CD4-positive, alpha-beta T cell (primary cell): ENCODE data around the gene GCM1. TPM values are rescaled to one million over a fixed set of nuclear protein-coding genes. Genes with fewer than 3 reads are reported as not detected.

Experiments used
- ATAC-seq: fragments of 200-7000 bp; cut with Tn5 transposase; one replicate; pipeline ENCODE4 v1.10.0; 2022; ENCODE audit warnings: mild to moderate bottlenecking; ENCODE audit not compliant: poor library complexity
- CTCF ChIA-PET: fragments of 350-600 bp; sonication (Branson Sonifier 250); formaldehyde crosslinking; loops from one replicate; lab custom pipeline; 2021; ENCODE audit warnings: antibody characterized with exemption, inconsistent platforms; lab: Charles Lee
- POLR2A ChIA-PET: fragments of 350-600 bp; sonication (Branson Sonifier 250); formaldehyde crosslinking; loops from one replicate; lab custom pipeline; 2021; ENCODE audit warnings: antibody characterized with exemption, inconsistent platforms; lab: Charles Lee
- DNase-seq, 14 experiments: peaks; one replicate each; pipeline ENCODE4 v3.0.0-alpha.2; 2013 to 2020; ENCODE audit warnings: mixed read lengths in 2 of 14
- H3K27ac ChIP-seq, 2 donors: one replicate each; pipeline versions ENCODE4 v1.5.1 to v1.7.0; 2013; ENCODE audit warnings: low read length in 2 of 2, low read depth in 1 of 2, mild to moderate bottlenecking in 1 of 2
- H3K27me3 ChIP-seq, 2 experiments: 1 replicate in 1 of 2; 2 replicates in 1 of 2; pipeline versions ENCODE4 v1.6.1 to v1.7.0; 2013; ENCODE audit warnings: low read length in 2 of 2, control low read depth in 1 of 2, mild to moderate bottlenecking in 1 of 2, moderate library complexity in 1 of 2; ENCODE audit not compliant: insufficient read depth in 2 of 2, control insufficient read depth in 1 of 2
- H3K36me3 ChIP-seq: one replicate; pipeline ENCODE4 v1.6.1; 2013; ENCODE audit warnings: low read length, control low read depth; ENCODE audit not compliant: insufficient read depth
- H3K4me1 ChIP-seq: one replicate; pipeline ENCODE4 v1.6.1; 2013; ENCODE audit warnings: low read length, control low read depth; ENCODE audit not compliant: insufficient read depth
- H3K4me3 ChIP-seq: one replicate; pipeline ENCODE4 v1.5.1; 2013; ENCODE audit warnings: mild to moderate bottlenecking, low read length, moderate library complexity
- H3K9me3 ChIP-seq, 2 experiments: 1 replicate in 1 of 2; 2 replicates in 1 of 2; pipeline versions ENCODE4 v1.6.1 to v1.7.0; 2013; ENCODE audit warnings: low read length in 2 of 2, mild to moderate bottlenecking in 2 of 2, control low read depth in 1 of 2, moderate library complexity in 1 of 2; ENCODE audit not compliant: control insufficient read depth in 1 of 2, insufficient read depth in 1 of 2
- H3K27ac Mint-ChIP-seq: one replicate; pipeline ENCODE4 v1.8.0; 2020; ENCODE audit warnings: mixed read lengths
- H3K27me3 Mint-ChIP-seq: one replicate; pipeline ENCODE4 v1.8.0; 2021; ENCODE audit warnings: mixed read lengths
- H3K36me3 Mint-ChIP-seq: one replicate; pipeline ENCODE4 v1.8.0; 2021; ENCODE audit warnings: low read depth, mixed read lengths
- H3K4me1 Mint-ChIP-seq: one replicate; pipeline ENCODE4 v1.8.0; 2021; ENCODE audit warnings: low read depth, mixed read lengths
- H3K4me3 Mint-ChIP-seq: one replicate; pipeline ENCODE4 v1.8.0; 2020; ENCODE audit warnings: mild to moderate bottlenecking, mixed read lengths
- H3K9me3 Mint-ChIP-seq: one replicate; pipeline ENCODE4 v1.8.0; 2020; ENCODE audit warnings: mixed read lengths
- intact Hi-C, 2 experiments: fragments of 100-400 bp; cut with DNase I in 1 of 2; cut with micrococcal nuclease in 1 of 2; formaldehyde crosslinking; loops; one replicate each; pipeline versions ENCODE4 v1.15.1 to v1.9.0; 2023 to 2025; cut with DNase I, micrococcal nuclease
- total RNA-seq, 174 experiments: library from RNA in 2 of 174; stranded (reverse) in 2 of 174; gene quantifications; one replicate each; pipeline ENCODE4 v1.2.3 and lab custom pipeline; 2021 to 2026
- TF ChIP-seq, protein P1 (sequence below): fragments of 200-600 bp; IDR thresholded peaks from one replicate; pipeline ENCODE4 v1.8.0; 2022; ENCODE audit warnings: antibody characterized with exemption, mild to moderate bottlenecking

GCM1 gene
- total RNA-seq, 2 experiments from 2014 or later: 0.11 to 0.22 TPM

DNA sequence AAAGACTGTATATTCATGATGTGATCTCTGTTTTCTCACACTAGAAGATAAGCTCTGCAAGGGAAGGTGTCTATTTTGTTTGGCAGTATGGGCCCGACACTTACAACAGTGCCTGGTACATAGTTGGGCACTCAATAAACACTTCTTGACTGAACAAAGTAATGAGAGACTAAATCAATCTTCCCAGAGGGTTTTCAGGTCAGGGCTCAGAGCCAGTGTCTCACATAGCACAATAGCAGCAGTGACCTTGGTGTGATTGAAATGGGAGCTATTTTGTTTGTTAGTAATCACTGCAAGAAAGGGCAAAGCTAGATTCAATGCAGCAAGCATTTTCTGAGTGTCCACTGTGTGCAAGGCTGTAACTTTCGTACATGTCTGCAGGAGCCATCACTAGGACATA is 26.4 kb upstream of the GCM1 start:
- no peaks in the 10 kb centered on the region for H3K27me3 ChIP-seq
- no peaks in the 10 kb centered on the region for H3K9me3 Mint-ChIP-seq
- CTCF ChIA-PET: interaction anchor here (1.0 to 2.0 kb wide), 2 partner anchors 236 to 309 kb away, joined by 3 to 7 read pairs; no protein-coding TSS in a partner anchor
- POLR2A ChIA-PET: interaction anchor here (0.8 kb wide), 1 partner anchor 173 kb away, joined by 3 read pairs; no protein-coding TSS in a partner anchor
- no peak overlapping the region for H3K4me3 Mint-ChIP-seq
- H3K4me3 ChIP-seq: no peak overlapping the region
- intact Hi-C loops: loop anchor here in 1 of 2 experiments (10.0 kb wide), 1 partner anchor 480 kb away; no protein-coding TSS in a partner anchor
- H3K27ac ChIP-seq: no peak overlapping the region
- H3K36me3 Mint-ChIP-seq: no peaks in the 10 kb centered on the region
- ATAC-seq: no peak
- DNase-seq: no peak
- H3K9me3 ChIP-seq: no peaks in the 10 kb centered on the region
- peaks cover 3% of the 10 kb centered on the region for H3K4me1 ChIP-seq
- peaks cover 10% of the 10 kb centered on the region for H3K4me1 Mint-ChIP-seq
- H3K27ac Mint-ChIP-seq: no peak overlapping the region
- no peaks in the 10 kb centered on the region for H3K27me3 Mint-ChIP-seq
- TF ChIP-seq, protein P1, sequence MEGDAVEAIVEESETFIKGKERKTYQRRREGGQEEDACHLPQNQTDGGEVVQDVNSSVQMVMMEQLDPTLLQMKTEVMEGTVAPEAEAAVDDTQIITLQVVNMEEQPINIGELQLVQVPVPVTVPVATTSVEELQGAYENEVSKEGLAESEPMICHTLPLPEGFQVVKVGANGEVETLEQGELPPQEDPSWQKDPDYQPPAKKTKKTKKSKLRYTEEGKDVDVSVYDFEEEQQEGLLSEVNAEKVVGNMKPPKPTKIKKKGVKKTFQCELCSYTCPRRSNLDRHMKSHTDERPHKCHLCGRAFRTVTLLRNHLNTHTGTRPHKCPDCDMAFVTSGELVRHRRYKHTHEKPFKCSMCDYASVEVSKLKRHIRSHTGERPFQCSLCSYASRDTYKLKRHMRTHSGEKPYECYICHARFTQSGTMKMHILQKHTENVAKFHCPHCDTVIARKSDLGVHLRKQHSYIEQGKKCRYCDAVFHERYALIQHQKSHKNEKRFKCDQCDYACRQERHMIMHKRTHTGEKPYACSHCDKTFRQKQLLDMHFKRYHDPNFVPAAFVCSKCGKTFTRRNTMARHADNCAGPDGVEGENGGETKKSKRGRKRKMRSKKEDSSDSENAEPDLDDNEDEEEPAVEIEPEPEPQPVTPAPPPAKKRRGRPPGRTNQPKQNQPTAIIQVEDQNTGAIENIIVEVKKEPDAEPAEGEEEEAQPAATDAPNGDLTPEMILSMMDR: no peak
- H3K36me3 ChIP-seq: no peaks in the 10 kb centered on the region

DNA sequence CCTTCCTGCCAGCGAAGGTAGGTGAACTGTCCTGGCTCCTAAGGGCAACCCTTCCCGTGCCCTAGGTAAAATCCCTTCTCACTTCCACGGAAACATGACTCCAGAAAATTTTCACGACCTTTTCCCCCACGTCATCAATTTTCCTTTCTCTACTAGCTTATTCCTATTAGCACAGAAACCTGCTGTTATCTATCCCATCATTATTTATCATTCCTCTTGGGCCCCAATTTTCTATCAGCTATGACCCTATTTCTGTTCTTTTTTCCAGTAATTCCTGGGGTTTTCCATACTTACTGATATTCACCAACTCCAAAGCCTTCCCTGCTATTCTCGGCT is 23.8 kb upstream of the GCM1 start:
- intact Hi-C loops: loop anchor here (1.0 to 10.0 kb wide), 9 partner anchors 120 to 555 kb away; partner anchors contain the start of genes ELOVL5 (in 1 of the 2) and GCLC (in 1 of the 2)
- ChIA-PET CTCF (interaction anchor here (1.2 to 4.4 kb wide), 6 partner anchors 11 to 312 kb away, joined by 3 to 25 read pairs (median 4); no protein-coding TSS in a partner anchor), POLR2A (interaction anchor here (0.9 to 1.4 kb wide), 2 partner anchors 118 to 175 kb away, joined by 3 read pairs; no protein-coding TSS in a partner anchor)
- H3K4me1 ChIP-seq: no peaks in the 10 kb centered on the region
- no peak for DNase-seq
- no peak overlapping the region for H3K4me3 Mint-ChIP-seq
- ATAC-seq: no peak
- no peaks in the 10 kb centered on the region for H3K36me3 Mint-ChIP-seq
- no peaks in the 10 kb centered on the region for H3K27me3 ChIP-seq
- H3K27me3 Mint-ChIP-seq: no peaks in the 10 kb centered on the region
- H3K27ac Mint-ChIP-seq: no peak overlapping the region
- no peaks in the 10 kb centered on the region for H3K9me3 ChIP-seq
- H3K4me3 ChIP-seq: no peak overlapping the region
- H3K27ac ChIP-seq: no peak overlapping the region
- TF ChIP-seq, protein P1: no peak
- no peaks in the 10 kb centered on the region for H3K4me1 Mint-ChIP-seq
- H3K36me3 ChIP-seq: no peaks in the 10 kb centered on the region
- no peaks in the 10 kb centered on the region for H3K9me3 Mint-ChIP-seq

DNA sequence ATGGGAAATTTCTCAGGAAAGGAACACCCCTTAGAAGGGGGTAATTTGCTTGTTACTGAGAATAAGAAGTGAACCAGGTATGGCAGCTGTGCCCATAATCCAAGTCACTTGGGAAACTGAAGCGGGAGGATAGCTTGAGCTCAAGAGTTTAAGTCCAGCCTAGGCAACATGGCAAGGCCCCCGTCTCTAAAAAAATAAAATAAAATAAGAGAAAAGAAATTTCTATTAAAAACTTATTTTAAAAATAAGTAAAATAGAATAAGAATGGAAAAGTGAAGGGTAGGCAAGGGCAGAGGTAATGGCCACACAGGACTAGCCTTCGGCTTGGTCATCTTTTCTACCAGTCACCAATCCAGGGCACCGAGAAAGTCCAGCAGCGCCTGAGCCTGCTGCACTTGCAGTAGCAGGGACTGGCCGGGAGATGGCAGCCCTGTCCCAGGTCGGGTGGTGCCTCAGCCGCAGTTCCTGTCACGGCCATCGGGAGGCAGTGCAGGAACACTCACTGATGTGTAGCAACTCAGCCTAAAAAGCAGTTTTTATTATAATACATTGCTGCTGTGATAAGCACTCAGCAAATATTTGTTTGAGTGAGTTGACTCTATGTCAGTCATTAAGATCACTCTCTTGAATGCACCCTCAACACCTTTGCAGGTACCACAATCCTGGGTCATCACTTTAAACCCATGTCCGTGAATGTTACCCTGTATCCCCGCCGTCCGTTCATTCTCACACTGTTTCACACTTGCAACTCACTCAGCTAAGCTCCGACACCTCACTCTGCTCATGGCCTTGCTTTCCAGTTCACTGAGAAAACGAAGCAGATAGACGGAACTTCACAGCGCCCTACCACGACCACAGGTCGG is 23.2 kb upstream of the GCM1 start:
- ATAC-seq (peak; percentile 100), DNase-seq (peak; percentile 82 to 95 (median 92))
- no peak overlapping the region for H3K4me3 Mint-ChIP-seq
- no peaks in the 10 kb centered on the region for H3K4me1 Mint-ChIP-seq
- no peaks in the 10 kb centered on the region for H3K9me3 ChIP-seq
- H3K9me3 Mint-ChIP-seq: no peaks in the 10 kb centered on the region
- ChIA-PET POLR2A (interaction anchor here (0.7 to 1.4 kb wide), 2 partner anchors 119 to 147 kb away, joined by 3 to 4 read pairs; no protein-coding TSS in a partner anchor), CTCF (interaction anchor here (1.2 to 4.4 kb wide), 6 partner anchors 10 to 313 kb away, joined by 3 to 25 read pairs (median 4); no protein-coding TSS in a partner anchor)
- H3K4me1 ChIP-seq: no peaks in the 10 kb centered on the region
- no peak overlapping the region for H3K27ac ChIP-seq
- TF ChIP-seq, protein P1: peak; percentile 100
- no peak overlapping the region for H3K27ac Mint-ChIP-seq
- no peaks in the 10 kb centered on the region for H3K27me3 ChIP-seq
- intact Hi-C loops: loop anchor here (1.0 to 10.0 kb wide), 10 partner anchors 120 to 555 kb away; partner anchors contain the start of genes ELOVL5 (in 1 of the 2) and GCLC (in 1 of the 2)
- H3K4me3 ChIP-seq: no peak overlapping the region
- H3K27me3 Mint-ChIP-seq: no peaks in the 10 kb centered on the region
- H3K36me3 Mint-ChIP-seq: no peaks in the 10 kb centered on the region
- H3K36me3 ChIP-seq: no peaks in the 10 kb centered on the region
